Fibroblast of lung (primary cell): ENCODE results near the gene MAGED2. TPM values are rescaled to one million over a fixed set of nuclear protein-coding genes. Genes with fewer than 3 reads are reported as not detected.

Experiments
- DNase-seq, 2 donors: peaks; one replicate each; pipeline versions ENCODE4 v3.0.0 to v3.0.0-alpha.2; 2010; ENCODE audit warnings: low read depth in 2 of 2
- H2AFZ ChIP-seq: 2 replicates; pipeline ENCODE4 v1.5.1; 2012; ENCODE audit warnings: low read length, control low read depth, inconsistent platforms
- H3K27ac ChIP-seq: 2 replicates; pipeline ENCODE4 v1.5.1; 2011; ENCODE audit warnings: low read length, control low read depth; ENCODE audit not compliant: insufficient read depth
- H3K27me3 ChIP-seq: 2 replicates; pipeline ENCODE4 v1.5.1; 2011; ENCODE audit warnings: mild to moderate bottlenecking, low read length; ENCODE audit not compliant: control insufficient read depth, insufficient read depth
- H3K36me3 ChIP-seq: 2 replicates; pipeline ENCODE4 v1.5.1; 2011; ENCODE audit warnings: low read length; ENCODE audit not compliant: control insufficient read depth, insufficient read depth
- H3K4me1 ChIP-seq: 2 replicates; pipeline ENCODE4 v1.5.1; 2011; ENCODE audit warnings: low read length; ENCODE audit not compliant: control insufficient read depth, insufficient read depth; ENCODE audit errors: extremely low read depth
- H3K4me2 ChIP-seq: 2 replicates; pipeline ENCODE4 v1.5.1; 2011; ENCODE audit warnings: low read length, control low read depth; ENCODE audit not compliant: insufficient read depth; ENCODE audit errors: extremely low read depth
- H3K4me3 ChIP-seq, 4 experiments: fragments of 200-600 bp in 1 of 4; sonication (generic) in 1 of 4; replicated peaks in 1 of 4; 2 replicates each; pipeline ENCODE4 v1.5.1; 2011 to 2016; ENCODE audit warnings: low read length in 4 of 4, low read depth in 3 of 4, mild to moderate bottlenecking in 3 of 4, control low read depth in 2 of 4, inconsistent platforms in 1 of 4, mixed read lengths in 1 of 4; ENCODE audit not compliant: insufficient read depth in 1 of 4; ENCODE audit errors: control extremely low read depth in 1 of 4
- H3K79me2 ChIP-seq: 2 replicates; pipeline ENCODE4 v1.5.1; 2012; ENCODE audit warnings: mild to moderate bottlenecking, low read length, inconsistent platforms; ENCODE audit not compliant: control insufficient read depth, insufficient read depth
- H3K9ac ChIP-seq: 2 replicates; pipeline ENCODE4 v1.5.1; 2011; ENCODE audit warnings: mild to moderate bottlenecking, low read length, control low read depth; ENCODE audit not compliant: insufficient read depth
- H3K9me3 ChIP-seq: 2 replicates; pipeline ENCODE4 v1.5.1; 2012; ENCODE audit warnings: low read depth, low read length; ENCODE audit not compliant: control insufficient read depth, insufficient read depth
- H4K20me1 ChIP-seq: 2 replicates; pipeline ENCODE4 v1.5.1; 2011; ENCODE audit warnings: low read length; ENCODE audit not compliant: control insufficient read depth, insufficient read depth; ENCODE audit errors: extremely low read depth
- EZH2 ChIP-seq: IDR thresholded peaks from 2 replicates; pipeline ENCODE4 v1.5.1; 2012; ENCODE audit warnings: low read length, control low read depth, mild to moderate bottlenecking; ENCODE audit errors: missing control alignments
- polyA plus RNA-seq, 2 donors: library from polyadenylated mRNA; depleted of rRNA in 1 of 2; stranded (reverse) in 1 of 2; unstranded in 1 of 2; fragments of >200 nt; gene quantifications; 2 replicates each; pipeline ENCODE4 v1.2.1, GENCODE V29; 2011 to 2012; ENCODE audit warnings: missing spikeins in 1 of 2
- total RNA-seq: library from RNA; depleted of rRNA; stranded (reverse); fragments of >200 nt; gene quantifications from 2 replicates; pipeline ENCODE4 v1.2.1, GENCODE V29; 2014
- TF ChIP-seq, protein P1 (sequence below), 2 donors: IDR thresholded peaks in 1 of 2; conservative IDR thresholded peaks in 1 of 2; 1 replicate in 1 of 2; 2 replicates in 1 of 2; pipeline ENCODE4 v1.5.1; 2011 to 2012; ENCODE audit warnings: low read length in 2 of 2, control low read depth in 1 of 2, inconsistent platforms in 1 of 2, low read depth in 1 of 2, mild to moderate bottlenecking in 1 of 2

MAGED2 gene
- total and polyA plus RNA-seq, 2 donors (not counting 1 experiment from before 2014, with no cell fraction given) = 177 to 312 TPM

- Histone ChIP-seq H2AFZ (no peak overlapping the region), H3K9me3 (no peaks in the 10 kb centered on the region), H3K9ac (no peak overlapping the region), H3K79me2 (no peaks in the 10 kb centered on the region), H3K4me1 (no peaks in the 10 kb centered on the region), H3K27ac (no peak overlapping the region), H3K4me3 (no peak overlapping the region), H4K20me1 (no peaks in the 10 kb centered on the region), H3K36me3 (no peaks in the 10 kb centered on the region), H3K4me2 (no peak overlapping the region), H3K27me3 (no peaks in the 10 kb centered on the region)
- TF ChIP-seq EZH2 = no peak
- TF ChIP-seq, protein P1, sequence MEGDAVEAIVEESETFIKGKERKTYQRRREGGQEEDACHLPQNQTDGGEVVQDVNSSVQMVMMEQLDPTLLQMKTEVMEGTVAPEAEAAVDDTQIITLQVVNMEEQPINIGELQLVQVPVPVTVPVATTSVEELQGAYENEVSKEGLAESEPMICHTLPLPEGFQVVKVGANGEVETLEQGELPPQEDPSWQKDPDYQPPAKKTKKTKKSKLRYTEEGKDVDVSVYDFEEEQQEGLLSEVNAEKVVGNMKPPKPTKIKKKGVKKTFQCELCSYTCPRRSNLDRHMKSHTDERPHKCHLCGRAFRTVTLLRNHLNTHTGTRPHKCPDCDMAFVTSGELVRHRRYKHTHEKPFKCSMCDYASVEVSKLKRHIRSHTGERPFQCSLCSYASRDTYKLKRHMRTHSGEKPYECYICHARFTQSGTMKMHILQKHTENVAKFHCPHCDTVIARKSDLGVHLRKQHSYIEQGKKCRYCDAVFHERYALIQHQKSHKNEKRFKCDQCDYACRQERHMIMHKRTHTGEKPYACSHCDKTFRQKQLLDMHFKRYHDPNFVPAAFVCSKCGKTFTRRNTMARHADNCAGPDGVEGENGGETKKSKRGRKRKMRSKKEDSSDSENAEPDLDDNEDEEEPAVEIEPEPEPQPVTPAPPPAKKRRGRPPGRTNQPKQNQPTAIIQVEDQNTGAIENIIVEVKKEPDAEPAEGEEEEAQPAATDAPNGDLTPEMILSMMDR (conservative IDR thresholded peaks at IDR 0.05 in 1 of 2, IDR thresholded peaks at IDR 0.05 in 1 of 2; ENCODE audit: low read depth in 1 of 2, low read length in 2 of 2) = no peak
- DNase-seq = no peak
Measured at GRCh38 chrX:54776061-54776460, 31.5 kb upstream of the MAGED2 start.

DNA sequence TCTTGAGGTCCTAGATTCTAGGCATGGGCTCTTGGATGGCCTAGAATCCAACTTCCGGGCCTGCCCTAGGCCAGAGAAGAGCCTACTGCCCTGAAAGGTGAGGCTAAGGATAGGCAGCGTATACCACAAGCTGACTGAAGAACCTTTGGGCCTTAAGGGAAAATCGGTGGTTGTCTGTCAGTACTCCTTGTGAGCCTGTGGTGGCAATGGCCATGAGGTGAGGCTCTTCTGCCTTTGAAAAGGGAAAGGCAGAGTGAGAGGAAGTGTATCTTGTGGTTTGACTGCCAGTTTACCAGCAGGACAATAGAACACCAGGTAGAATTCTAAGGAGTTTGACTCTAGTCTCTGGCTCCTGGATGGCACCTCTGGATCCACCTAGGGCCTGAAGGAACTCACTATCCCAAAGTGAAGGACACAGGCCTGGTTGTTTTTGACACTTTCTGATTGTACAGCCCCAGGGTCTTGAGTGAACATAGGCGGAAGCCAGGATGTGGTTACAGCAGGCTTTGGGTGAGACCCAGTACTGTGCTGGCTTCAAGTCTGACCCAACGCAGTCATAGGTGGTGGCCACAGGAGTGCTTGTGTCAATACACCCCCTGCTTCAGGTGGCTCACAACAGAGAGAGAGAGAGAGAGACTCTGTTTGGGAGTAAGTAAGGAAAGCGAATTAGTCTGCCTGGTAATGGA lies 30.4 kb upstream of the MAGED2 start:
- no peak for TF ChIP-seq EZH2
- TF ChIP-seq, protein P1 (conservative IDR thresholded peaks at IDR 0.05 in 1 of 2, IDR thresholded peaks at IDR 0.05 in 1 of 2; ENCODE audit: low read depth in 1 of 2, low read length in 2 of 2) = no peak
- H3K79me2 ChIP-seq = no peaks in the 10 kb centered on the region
- no peak overlapping the region for H3K4me3 ChIP-seq
- H3K36me3 ChIP-seq = no peaks in the 10 kb centered on the region
- H4K20me1 ChIP-seq = no peaks in the 10 kb centered on the region
- no peak overlapping the region for H3K27ac ChIP-seq
- no peak for DNase-seq
- H3K9me3 ChIP-seq = no peaks in the 10 kb centered on the region
- no peak overlapping the region for H3K4me2 ChIP-seq
- H3K9ac ChIP-seq = no peak overlapping the region
- no peak overlapping the region for H2AFZ ChIP-seq
- no peaks in the 10 kb centered on the region for H3K27me3 ChIP-seq
- no peaks in the 10 kb centered on the region for H3K4me1 ChIP-seq

DNA sequence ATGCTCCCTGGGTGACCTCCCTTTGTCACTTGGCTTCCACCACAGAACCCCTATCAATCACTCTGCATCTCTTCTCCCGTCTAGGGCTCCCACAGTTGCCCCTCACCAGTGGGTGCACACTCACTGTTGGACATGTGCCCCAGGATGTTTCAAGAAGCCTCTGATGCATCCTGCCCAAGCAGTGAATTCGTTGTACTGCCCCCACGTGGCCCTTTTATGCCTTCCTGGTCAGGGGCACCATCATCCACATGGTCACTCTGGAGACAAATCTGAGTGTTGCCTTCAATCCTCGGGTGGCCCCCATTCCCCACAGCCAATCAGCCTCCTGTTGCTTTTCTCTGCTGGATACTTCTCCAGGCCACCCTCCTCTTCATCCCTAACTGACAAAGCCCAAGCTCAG lies 21.6 kb upstream of the MAGED2 start:
- Histone ChIP-seq H3K4me3 (no peak overlapping the region), H3K4me1 (no peaks in the 10 kb centered on the region), H3K4me2 (no peak overlapping the region), H3K27ac (no peak overlapping the region), H4K20me1 (no peaks in the 10 kb centered on the region), H3K9ac (no peak overlapping the region), H3K27me3 (no peaks in the 10 kb centered on the region), H3K36me3 (no peaks in the 10 kb centered on the region), H3K9me3 (no peaks in the 10 kb centered on the region), H2AFZ (no peak overlapping the region), H3K79me2 (no peaks in the 10 kb centered on the region)
- DNase-seq = no peak
- no peak for TF ChIP-seq EZH2
- TF ChIP-seq, protein P1 (conservative IDR thresholded peaks at IDR 0.05 in 1 of 2, IDR thresholded peaks at IDR 0.05 in 1 of 2; ENCODE audit: low read depth in 1 of 2, low read length in 2 of 2) = peak in 1 of 2 donors; percentile 16
